Thyroid gland (tissue), 4 donors: Measurements from ENCODE around the gene PXDN.

Source experiments
- CTCF ChIP-seq, 6 experiments: fragments of 200-600 bp in 3 of 6; fragments of 450-650 bp in 3 of 6; sonication (generic) in 3 of 6; IDR thresholded peaks; one replicate each; pipeline ENCODE4 v1.5.1; 2016 to 2019; ENCODE audit warnings: antibody characterized with exemption in 6 of 6, mild to moderate bottlenecking in 2 of 6, inconsistent platforms in 1 of 6, moderate library complexity in 1 of 6
- POLR2A ChIP-seq, 2 donors: fragments of 450-650 bp; IDR thresholded peaks; one replicate each; pipeline ENCODE4 v1.6.1; 2017; ENCODE audit warnings: antibody characterized with exemption in 2 of 2, mild to moderate bottlenecking in 2 of 2, moderate library complexity in 1 of 2

- TF ChIP-seq CTCF (IDR thresholded peaks at IDR 0.05) (no peak), POLR2A (IDR thresholded peaks at IDR 0.05) (no peak)
Measured at GRCh38 chr2:1749489-1750119, 5.3 kb upstream of the PXDN start.
